ENCODE measurements around the gene SAMD4A.

DNA sequence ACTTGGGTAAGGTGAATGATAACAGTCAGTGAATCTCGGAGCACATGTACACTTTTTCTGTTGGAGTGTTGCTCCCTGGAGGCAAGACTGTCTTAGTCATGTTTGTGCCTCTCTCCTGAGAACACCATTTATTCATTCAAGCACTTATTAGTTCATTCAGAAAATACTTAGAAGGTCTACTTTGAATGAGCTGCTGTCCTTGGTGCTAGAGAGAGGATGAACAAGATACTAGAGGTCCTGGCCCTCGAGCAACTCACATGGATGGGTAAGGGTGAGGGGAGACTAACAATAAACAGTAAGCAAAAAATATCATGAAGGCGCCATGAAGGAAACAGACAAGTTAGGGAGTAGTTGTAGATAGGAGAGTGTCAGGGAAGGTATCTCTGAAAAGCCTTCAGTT, 17.1 kb upstream of the SAMD4A start:
- TF ChIP-seq, protein P1, sequence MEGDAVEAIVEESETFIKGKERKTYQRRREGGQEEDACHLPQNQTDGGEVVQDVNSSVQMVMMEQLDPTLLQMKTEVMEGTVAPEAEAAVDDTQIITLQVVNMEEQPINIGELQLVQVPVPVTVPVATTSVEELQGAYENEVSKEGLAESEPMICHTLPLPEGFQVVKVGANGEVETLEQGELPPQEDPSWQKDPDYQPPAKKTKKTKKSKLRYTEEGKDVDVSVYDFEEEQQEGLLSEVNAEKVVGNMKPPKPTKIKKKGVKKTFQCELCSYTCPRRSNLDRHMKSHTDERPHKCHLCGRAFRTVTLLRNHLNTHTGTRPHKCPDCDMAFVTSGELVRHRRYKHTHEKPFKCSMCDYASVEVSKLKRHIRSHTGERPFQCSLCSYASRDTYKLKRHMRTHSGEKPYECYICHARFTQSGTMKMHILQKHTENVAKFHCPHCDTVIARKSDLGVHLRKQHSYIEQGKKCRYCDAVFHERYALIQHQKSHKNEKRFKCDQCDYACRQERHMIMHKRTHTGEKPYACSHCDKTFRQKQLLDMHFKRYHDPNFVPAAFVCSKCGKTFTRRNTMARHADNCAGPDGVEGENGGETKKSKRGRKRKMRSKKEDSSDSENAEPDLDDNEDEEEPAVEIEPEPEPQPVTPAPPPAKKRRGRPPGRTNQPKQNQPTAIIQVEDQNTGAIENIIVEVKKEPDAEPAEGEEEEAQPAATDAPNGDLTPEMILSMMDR (IDR thresholded peaks at IDR 0.05), result no peak
- TF ChIP-seq POLR2AphosphoS5 (IDR thresholded peaks at IDR 0.05), result no peak
